ENCODE measurements around the gene ELOVL5.

Gene ELOVL5

GRCh38 chr6:53302678-53303360, 45.9 kb downstream of the ELOVL5 start:
- DNase-seq: no peak

GRCh38 chr6:53301801-53302537, 46.8 kb downstream of the ELOVL5 start:
- DNase-seq: no peak

- no peak for DNase-seq
Measured at GRCh38 chr6:53300656-53301551, 47.8 kb downstream of the ELOVL5 start.

- no peak for DNase-seq
Measured at GRCh38 chr6:53299331-53300005, 49.3 kb downstream of the ELOVL5 start.

- no peak for DNase-seq
Measured at GRCh38 chr6:53297004-53297403, 51.7 kb downstream of the ELOVL5 start.

- no peak for DNase-seq
Measured at GRCh38 chr6:53295176-53295575, 53.6 kb downstream of the ELOVL5 start.

- DNase-seq: no peak
Measured at GRCh38 chr6:53294611-53295010, 54.1 kb downstream of the ELOVL5 start.

- no peak for DNase-seq
Measured at GRCh38 chr6:53294095-53294494, 54.7 kb downstream of the ELOVL5 start.

- DNase-seq: no peak
Measured at GRCh38 chr6:53293691-53294090, 55.1 kb downstream of the ELOVL5 start.

- no peak for DNase-seq
Measured at GRCh38 chr6:53290537-53291510, 57.9 kb downstream of the ELOVL5 start.

- DNase-seq: no peak
Measured at GRCh38 chr6:53287336-53288225, 61.2 kb downstream of the ELOVL5 start.

GRCh38 chr6:53284901-53285300, 63.8 kb downstream of the ELOVL5 start:
- no peak for DNase-seq

- DNase-seq: no peak
Measured at GRCh38 chr6:53282741-53283140, 66.0 kb downstream of the ELOVL5 start.

GRCh38 chr6:53282234-53282633, 66.5 kb downstream of the ELOVL5 start:
- DNase-seq: no peak

GRCh38 chr6:53281518-53282215, 67.1 kb downstream of the ELOVL5 start:
- DNase-seq: no peak

GRCh38 chr6:53280207-53280606, 68.5 kb downstream of the ELOVL5 start:
- no peak for DNase-seq

- no peak for DNase-seq
Measured at GRCh38 chr6:53279293-53279692, 69.5 kb downstream of the ELOVL5 start.

GRCh38 chr6:53273370-53273769, 75.4 kb downstream of the ELOVL5 start:
- DNase-seq: no peak

GRCh38 chr6:53269827-53270226, 78.9 kb downstream of the ELOVL5 start:
- DNase-seq: no peak

All from suppressor macrophage treated with lipopolysaccharide for 1 hour (primary cell).